C4-2B (cell line): Measurements from ENCODE around the gene ADORA2B.

Experiments used
- ZFX ChIP-seq: fragments of 450-650 bp; IDR thresholded peaks from 2 replicates; pipeline ENCODE4 v1.6.1; 2017
- TF ChIP-seq, protein P1 (sequence below): fragments of 450-650 bp; conservative IDR thresholded peaks from 2 replicates; pipeline ENCODE4 v1.5.1; 2017; ENCODE audit warnings: mild to moderate bottlenecking

DNA sequence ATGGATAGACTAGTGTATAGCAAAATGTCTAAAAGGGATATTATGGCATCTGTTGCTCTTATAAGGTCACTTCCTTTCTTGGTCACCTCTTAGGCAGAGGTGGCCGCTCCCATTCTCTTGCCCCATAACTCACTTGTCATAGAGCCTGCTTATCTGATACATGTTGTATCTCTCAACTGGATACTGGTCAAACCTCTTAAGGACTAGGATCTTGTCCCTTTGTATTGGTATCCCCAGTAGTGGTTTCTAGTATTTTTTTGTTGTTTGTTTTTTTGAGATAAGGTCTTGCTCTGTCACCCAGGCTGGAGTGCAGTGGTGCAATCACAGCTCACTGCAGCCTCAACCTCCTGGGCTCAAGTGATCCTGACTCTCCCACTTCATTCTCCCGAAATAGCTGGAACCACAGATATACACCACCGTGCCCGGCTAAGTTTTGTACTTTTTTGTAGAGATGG, 27.6 kb downstream of the ADORA2B start:
- TF ChIP-seq, protein P1, sequence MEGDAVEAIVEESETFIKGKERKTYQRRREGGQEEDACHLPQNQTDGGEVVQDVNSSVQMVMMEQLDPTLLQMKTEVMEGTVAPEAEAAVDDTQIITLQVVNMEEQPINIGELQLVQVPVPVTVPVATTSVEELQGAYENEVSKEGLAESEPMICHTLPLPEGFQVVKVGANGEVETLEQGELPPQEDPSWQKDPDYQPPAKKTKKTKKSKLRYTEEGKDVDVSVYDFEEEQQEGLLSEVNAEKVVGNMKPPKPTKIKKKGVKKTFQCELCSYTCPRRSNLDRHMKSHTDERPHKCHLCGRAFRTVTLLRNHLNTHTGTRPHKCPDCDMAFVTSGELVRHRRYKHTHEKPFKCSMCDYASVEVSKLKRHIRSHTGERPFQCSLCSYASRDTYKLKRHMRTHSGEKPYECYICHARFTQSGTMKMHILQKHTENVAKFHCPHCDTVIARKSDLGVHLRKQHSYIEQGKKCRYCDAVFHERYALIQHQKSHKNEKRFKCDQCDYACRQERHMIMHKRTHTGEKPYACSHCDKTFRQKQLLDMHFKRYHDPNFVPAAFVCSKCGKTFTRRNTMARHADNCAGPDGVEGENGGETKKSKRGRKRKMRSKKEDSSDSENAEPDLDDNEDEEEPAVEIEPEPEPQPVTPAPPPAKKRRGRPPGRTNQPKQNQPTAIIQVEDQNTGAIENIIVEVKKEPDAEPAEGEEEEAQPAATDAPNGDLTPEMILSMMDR, result no peak
- TF ChIP-seq ZFX, result no peak
